Mucosa of descending colon (tissue), 3 donors: ENCODE measurements around the gene LEFTY1. TPM values are rescaled to one million over a fixed set of nuclear protein-coding genes. Genes with fewer than 3 reads are reported as not detected.
"Not testable (repeated sequence)": the region's sequence is repeated elsewhere in the genome, so short reads cannot be mapped to it uniquely, and the experiment has no call there.

ENCODE experiments used
- ATAC-seq: fragments of 200-7000 bp; cut with Tn5 transposase; one replicate; pipeline ENCODE4 v1.9.1; 2020; ENCODE audit warnings: mild to moderate bottlenecking, moderate library complexity
- DNase-seq, 3 donors: peaks; one replicate each; pipeline ENCODE4 v3.0.0-alpha.2; 2020
- H3K36me3 ChIP-seq: fragments of 200-600 bp; one replicate; pipeline ENCODE4 v1.8.0; 2021; ENCODE audit warnings: low read depth, mild to moderate bottlenecking
- H3K4me1 ChIP-seq: fragments of 200-600 bp; one replicate; pipeline ENCODE4 v1.8.0; 2021; ENCODE audit warnings: low read depth, mild to moderate bottlenecking
- H3K4me3 ChIP-seq: fragments of 200-600 bp; one replicate; pipeline ENCODE4 v1.8.0; 2021; ENCODE audit warnings: mild to moderate bottlenecking
- H3K9me3 ChIP-seq: fragments of 200-600 bp; one replicate; pipeline ENCODE4 v1.8.0; 2021; ENCODE audit warnings: mild to moderate bottlenecking
- CTCF ChIP-seq: fragments of 200-600 bp; IDR thresholded peaks from one replicate; pipeline ENCODE4 v1.8.0; 2022; ENCODE audit warnings: antibody characterized with exemption, mild to moderate bottlenecking
- intact Hi-C, 2 donors: fragments of 100-400 bp; cut with DNase I in 1 of 2; cut with micrococcal nuclease in 1 of 2; formaldehyde crosslinking; loops; one replicate each; pipeline versions ENCODE4 v1.11.0 to v1.11.1; 2022; cut with DNase I, micrococcal nuclease
- total RNA-seq, 3 donors: library from RNA; stranded (reverse); fragmentation: NEBNext Ultra II Directional in 2 of 3; extraction: Animal tissue kit (Norgen Biotek cat#: 25700) in 2 of 3; gene quantifications; one replicate each; pipeline versions ENCODE4 v1.2.1 to v1.2.4, GENCODE V29; 2021 to 2023
- donor health status: DM: no; HTN: no; CAD: no; lungs with moderate emphysema.
- donor health status: DM: no; HTN: no; CAD: no.
- donor health status: DM: no; HTN: yes; CAD: no.

The LEFTY1 gene
- total RNA-seq, 3 donors from 2014 or later, result 27.3 to 199 (median 60.3) TPM

GRCh38 chr1:225889743-225890142 lies 797 bp upstream of the LEFTY1 start:
- ATAC-seq (peak; percentile 35), DNase-seq (peak in 2 of 3 donors; percentile 11 to 39)
- no peak overlapping the region for H3K4me3 ChIP-seq
- H3K9me3 ChIP-seq, result no peaks in the 10 kb centered on the region
- TF ChIP-seq CTCF, result no peak
- H3K4me1 ChIP-seq, result peaks cover 23% of the 10 kb centered on the region
- intact Hi-C loops, result no loop called here
- H3K36me3 ChIP-seq, result no peaks in the 10 kb centered on the region

GRCh38 chr1:225888289-225888897 lies 553 bp downstream of the LEFTY1 start:
- TF ChIP-seq CTCF, result no peak
- intact Hi-C loops, result no loop called here
- Histone ChIP-seq H3K9me3 (no peaks in the 10 kb centered on the region), H3K4me3 (peak overlapping the region; percentile 22), H3K36me3 (no peaks in the 10 kb centered on the region), H3K4me1 (peaks cover 23% of the 10 kb centered on the region)
- no peak for ATAC-seq
- peak in 1 of 3 donors; percentile 42 for DNase-seq

- H3K4me1 ChIP-seq, result peaks cover 26% of the 10 kb centered on the region
- DNase-seq (peak in 2 of 3 donors; percentile 50 to 57), ATAC-seq (peak; percentile 1)
- intact Hi-C loops, H3K36me3 ChIP-seq, H3K9me3 ChIP-seq: not testable (repeated sequence)
- H3K4me3 ChIP-seq, result peak overlapping the region; percentile 17
Measured at GRCh38 chr1:225887554-225888288, 1.2 kb downstream of the LEFTY1 start.

- ATAC-seq, result no peak
- TF ChIP-seq CTCF, result no peak
- peaks cover 20% of the 10 kb centered on the region for H3K4me1 ChIP-seq
- intact Hi-C loops, result no loop called here
- no peak for DNase-seq
- H3K36me3 ChIP-seq, result no peaks in the 10 kb centered on the region
- no peaks in the 10 kb centered on the region for H3K9me3 ChIP-seq
- no peak overlapping the region for H3K4me3 ChIP-seq
Measured at GRCh38 chr1:225887030-225887314, 2.0 kb downstream of the LEFTY1 start.

- no peak overlapping the region for H3K4me3 ChIP-seq
- H3K4me1 ChIP-seq, result peaks cover 21% of the 10 kb centered on the region
- no peak for ATAC-seq
- H3K36me3 ChIP-seq, result no peaks in the 10 kb centered on the region
- intact Hi-C loops, result no loop called here
- peak in 1 of 3 donors; percentile 35 for DNase-seq
- no peak for TF ChIP-seq CTCF
- no peaks in the 10 kb centered on the region for H3K9me3 ChIP-seq
Measured at GRCh38 chr1:225886159-225887029, 2.6 kb downstream of the LEFTY1 start.

GRCh38 chr1:225885336-225885735 lies 3.6 kb downstream of the LEFTY1 start:
- TF ChIP-seq CTCF, result no peak
- DNase-seq, result peak in 1 of 3 donors; percentile 14
- no peak for ATAC-seq
- intact Hi-C loops, result no loop called here
- Histone ChIP-seq H3K4me3 (no peak overlapping the region), H3K9me3 (no peaks in the 10 kb centered on the region), H3K36me3 (no peaks in the 10 kb centered on the region), H3K4me1 (peaks cover 26% of the 10 kb centered on the region)
